ENCODE data around the gene PICK1. TPM values are rescaled to one million over a fixed set of nuclear protein-coding genes. Genes with fewer than 3 reads are reported as not detected.

PICK1 gene
- polyA plus RNA-seq, 1 donor (not counting 4 experiments of a cell fraction or from before 2014, with no cell fraction given), result 26.8 TPM

GRCh38 chr22:38072322-38073149, 15.3 kb downstream of the PICK1 start:
- H3K36me3 ChIP-seq (ENCODE audit: control insufficient read depth in 2 of 2, extremely low read depth in 1 of 2, insufficient read depth in 2 of 2, low read length in 2 of 2), result peaks cover 24 to 28% of the 10 kb centered on the region in 2 experiments
- DNase-seq (ENCODE audit: low read depth, low spot score) (no peak), FAIRE-seq (no peak)

DNA sequence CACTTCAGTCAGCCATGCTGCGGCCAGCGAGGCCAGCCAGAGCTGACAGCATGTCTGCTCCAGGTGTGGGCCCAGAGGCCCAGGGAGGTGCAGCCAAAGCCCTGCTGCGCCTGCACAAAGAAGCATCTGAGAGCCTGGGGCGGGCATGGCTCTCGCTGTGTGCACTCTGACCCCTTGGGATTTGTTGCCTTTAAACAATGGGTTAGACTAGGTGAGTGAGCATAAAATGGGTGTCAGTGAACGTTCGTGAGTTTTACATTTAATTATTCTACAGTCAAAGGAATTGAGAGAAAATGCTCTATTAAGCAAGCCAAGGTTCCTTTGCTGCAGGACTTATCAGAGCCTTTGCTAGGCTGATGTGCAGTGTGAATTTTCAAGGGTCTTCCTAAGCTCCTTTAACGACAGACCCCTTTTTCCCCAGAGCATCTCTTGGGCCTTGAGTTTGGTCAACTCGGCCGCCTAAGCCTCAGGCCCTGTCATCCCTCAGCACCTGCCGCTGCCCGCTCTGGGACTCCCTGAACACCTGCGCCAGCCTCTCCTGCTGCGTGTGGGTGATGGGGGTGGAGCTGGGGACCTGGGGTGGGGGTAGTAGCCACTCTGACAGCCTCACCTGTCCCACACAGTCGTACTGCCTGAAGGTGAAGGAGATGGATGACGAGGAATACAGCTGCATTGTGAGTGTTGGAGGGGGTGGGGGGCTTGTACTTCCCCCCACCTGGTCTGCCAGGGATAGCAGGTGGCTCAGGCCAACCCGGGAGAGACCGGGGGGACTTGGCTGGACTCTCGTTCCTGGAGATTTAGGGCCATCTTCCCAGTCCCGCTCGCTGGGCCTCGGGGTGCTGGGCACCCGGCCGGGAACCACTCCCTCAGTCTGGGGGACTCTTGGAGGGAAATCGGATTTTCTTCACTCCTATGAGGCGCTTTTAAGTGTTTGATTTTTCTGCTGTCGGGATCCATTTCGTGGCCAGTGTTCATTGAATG, 16.2 kb downstream of the PICK1 start:
- Histone ChIP-seq H2AFZ (ENCODE audit: control insufficient read depth, low read length) (no peak overlapping the region), H3K9me3 (ENCODE audit: control insufficient read depth, low read depth, low read length) (no peaks in the 10 kb centered on the region), H3K4me1 (ENCODE audit: control insufficient read depth, extremely low read depth, insufficient read depth, low read length) (no peaks in the 10 kb centered on the region), H3K79me2 (ENCODE audit: control insufficient read depth, insufficient read depth, low read length) (no peaks in the 10 kb centered on the region), H3K4me2 (ENCODE audit: control insufficient read depth, extremely low read depth, insufficient read depth, low read depth, low read length) (no peak overlapping the region), H3K9ac (ENCODE audit: control insufficient read depth, extremely low read depth, insufficient read depth, low read length) (no peak overlapping the region), H4K20me1 (ENCODE audit: control insufficient read depth, extremely low read depth, insufficient read depth, low read length) (no peaks in the 10 kb centered on the region), H3K27ac (ENCODE audit: control insufficient read depth, insufficient read depth, low read length) (no peak overlapping the region), H3K27me3 (ENCODE audit: control insufficient read depth, extremely low read depth, insufficient read depth, low read length) (no peaks in the 10 kb centered on the region), H3K9me1 (ENCODE audit: control insufficient read depth, extremely low read depth, insufficient read depth, low read length) (no peaks in the 10 kb centered on the region), H3K36me3 (ENCODE audit: control insufficient read depth in 2 of 2, extremely low read depth in 1 of 2, insufficient read depth in 2 of 2, low read length in 2 of 2) (peaks cover 17 to 21% of the 10 kb centered on the region in 2 experiments), H3K4me3 (ENCODE audit: control insufficient read depth in 2 of 3, extremely low read depth in 1 of 3, insufficient read depth in 2 of 3, low read depth in 1 of 3, low read length in 3 of 3) (no peak overlapping the region)
- dilution Hi-C loops (cut with MboI; ENCODE audit: extremely low pct_ligation_motif_present, low sequenced_read_pairs), result no loop called here
- DNase-seq (ENCODE audit: low read depth, low spot score), result no peak
- TF ChIP-seq CTCF (optimal IDR thresholded peaks at IDR 0.05 in 1 of 3, IDR thresholded peaks at IDR 0.05 in 1 of 3, conservative IDR thresholded peaks at IDR 0.05 in 1 of 3; ENCODE audit: extremely low read depth in 1 of 3, insufficient read depth in 2 of 3, low read length in 3 of 3), result no peak
- no peak for TF ChIP-seq EZH2 (IDR thresholded peaks at IDR 0.05; ENCODE audit: low read length)
- no peak for FAIRE-seq

More at GRCh38 chr22:38072322-38073149, 15.3 kb downstream of the PICK1 start:
- Histone ChIP-seq H4K20me1 (ENCODE audit: control insufficient read depth, extremely low read depth, insufficient read depth, low read length) (no peaks in the 10 kb centered on the region), H3K4me3 (ENCODE audit: control insufficient read depth in 2 of 3, extremely low read depth in 1 of 3, insufficient read depth in 2 of 3, low read depth in 1 of 3, low read length in 3 of 3) (no peak overlapping the region), H3K9me3 (ENCODE audit: control insufficient read depth, low read depth, low read length) (no peaks in the 10 kb centered on the region), H3K27me3 (ENCODE audit: control insufficient read depth, extremely low read depth, insufficient read depth, low read length) (no peaks in the 10 kb centered on the region), H2AFZ (ENCODE audit: control insufficient read depth, low read length) (no peak overlapping the region), H3K4me2 (ENCODE audit: control insufficient read depth, extremely low read depth, insufficient read depth, low read depth, low read length) (no peak overlapping the region), H3K9ac (ENCODE audit: control insufficient read depth, extremely low read depth, insufficient read depth, low read length) (no peak overlapping the region), H3K79me2 (ENCODE audit: control insufficient read depth, insufficient read depth, low read length) (no peaks in the 10 kb centered on the region), H3K27ac (ENCODE audit: control insufficient read depth, insufficient read depth, low read length) (no peak overlapping the region), H3K4me1 (ENCODE audit: control insufficient read depth, extremely low read depth, insufficient read depth, low read length) (no peaks in the 10 kb centered on the region), H3K9me1 (ENCODE audit: control insufficient read depth, extremely low read depth, insufficient read depth, low read length) (no peaks in the 10 kb centered on the region)
- no peak for TF ChIP-seq CTCF (optimal IDR thresholded peaks at IDR 0.05 in 1 of 3, IDR thresholded peaks at IDR 0.05 in 1 of 3, conservative IDR thresholded peaks at IDR 0.05 in 1 of 3; ENCODE audit: extremely low read depth in 1 of 3, insufficient read depth in 2 of 3, low read length in 3 of 3)
- no peak for TF ChIP-seq EZH2 (IDR thresholded peaks at IDR 0.05; ENCODE audit: low read length)
- dilution Hi-C loops (cut with MboI; ENCODE audit: extremely low pct_ligation_motif_present, low sequenced_read_pairs), result no loop called here

All from keratinocyte (primary cell).